Endodermal cell (in vitro differentiated cells): Measurements from ENCODE around the gene PLPP3. TPM values are rescaled to one million over a fixed set of nuclear protein-coding genes. Genes with fewer than 3 reads are reported as not detected.

Experiments used
- DNase-seq: peaks from one replicate; pipeline ENCODE4 v3.0.0-alpha.2; 2017
- H3K27ac ChIP-seq: 2 replicates; pipeline ENCODE4 v1.5.1; 2013; ENCODE audit warnings: mild to moderate bottlenecking, low read depth, low read length, moderate library complexity
- H3K27me3 ChIP-seq: 2 replicates; pipeline ENCODE4 v1.6.1; 2013; ENCODE audit warnings: mild to moderate bottlenecking, low read length, moderate library complexity; ENCODE audit not compliant: insufficient read depth, control insufficient read depth, poor library complexity, severe bottlenecking
- H3K36me3 ChIP-seq: 2 replicates; pipeline ENCODE4 v1.7.0; 2013; ENCODE audit warnings: mild to moderate bottlenecking, low read length, moderate library complexity; ENCODE audit not compliant: control insufficient read depth, insufficient read depth
- H3K4me1 ChIP-seq: one replicate; pipeline ENCODE4 v1.7.0; 2013; ENCODE audit warnings: low read length; ENCODE audit not compliant: control insufficient read depth, insufficient read depth
- H3K4me3 ChIP-seq: 2 replicates; pipeline ENCODE4 v1.5.1; 2013; ENCODE audit warnings: mild to moderate bottlenecking, low read length, moderate library complexity
- H3K9ac ChIP-seq: 2 replicates; pipeline ENCODE4 v1.6.1; 2013; ENCODE audit warnings: mild to moderate bottlenecking, low read length, moderate library complexity; ENCODE audit not compliant: poor library complexity, severe bottlenecking; ENCODE audit errors: extremely low read depth
- H3K9me3 ChIP-seq: 2 replicates; pipeline ENCODE4 v1.6.1; 2013; ENCODE audit warnings: mild to moderate bottlenecking, low read length, moderate library complexity; ENCODE audit not compliant: control insufficient read depth
- H3K27ac Mint-ChIP-seq: 2 replicates; pipeline ENCODE4 v1.8.0; 2020; ENCODE audit warnings: mixed read lengths
- H3K27me3 Mint-ChIP-seq: 2 replicates; pipeline ENCODE4 v1.8.0; 2021; ENCODE audit warnings: mild to moderate bottlenecking, mixed read lengths; ENCODE audit not compliant: insufficient read depth
- H3K36me3 Mint-ChIP-seq: 2 replicates; pipeline ENCODE4 v1.8.0; 2020; ENCODE audit warnings: low read depth, mixed read lengths
- H3K4me1 Mint-ChIP-seq: 2 replicates; pipeline ENCODE4 v1.8.0; 2020; ENCODE audit warnings: mixed read lengths
- H3K4me3 Mint-ChIP-seq: 2 replicates; pipeline ENCODE4 v1.8.0; 2020; ENCODE audit warnings: mild to moderate bottlenecking, moderate library complexity, mixed read lengths
- H3K9me3 Mint-ChIP-seq: 2 replicates; pipeline ENCODE4 v1.8.0; 2020; ENCODE audit warnings: mild to moderate bottlenecking, mixed read lengths
- WGBS, 2 experiments: methylation state at CpG; one replicate each; pipeline versions ENCODE4 v1.1.5 to v1.1.7; 2013; ENCODE audit warnings: missing lambda C conversion rate in 2 of 2, mixed read lengths in 1 of 2; ENCODE audit not compliant: insufficient coverage in 1 of 2, insufficient read length in 1 of 2; 5-methylcytosine and 5-hydroxymethylcytosine counted together
- total RNA-seq, 2 donors: library from RNA; stranded (reverse); fragmentation: NEBNext Ultra II Directional in 1 of 2; extraction: Animal tissue kit (Norgen Biotek cat#: 25700) in 1 of 2; gene quantifications; 2 replicates in 1 of 2; 3 replicates in 1 of 2; pipeline ENCODE4 v1.2.1, GENCODE V29; 2021
- TF ChIP-seq, protein P1 (sequence below): fragments of 200-600 bp; sonication (generic); conservative IDR thresholded peaks from 2 replicates; pipeline ENCODE4 v1.5.0; 2021; ENCODE audit warnings: antibody characterized with exemption, mild to moderate bottlenecking

The PLPP3 gene
- total RNA-seq, 2 donors from 2014 or later = 39.2 to 55.2 TPM

DNA sequence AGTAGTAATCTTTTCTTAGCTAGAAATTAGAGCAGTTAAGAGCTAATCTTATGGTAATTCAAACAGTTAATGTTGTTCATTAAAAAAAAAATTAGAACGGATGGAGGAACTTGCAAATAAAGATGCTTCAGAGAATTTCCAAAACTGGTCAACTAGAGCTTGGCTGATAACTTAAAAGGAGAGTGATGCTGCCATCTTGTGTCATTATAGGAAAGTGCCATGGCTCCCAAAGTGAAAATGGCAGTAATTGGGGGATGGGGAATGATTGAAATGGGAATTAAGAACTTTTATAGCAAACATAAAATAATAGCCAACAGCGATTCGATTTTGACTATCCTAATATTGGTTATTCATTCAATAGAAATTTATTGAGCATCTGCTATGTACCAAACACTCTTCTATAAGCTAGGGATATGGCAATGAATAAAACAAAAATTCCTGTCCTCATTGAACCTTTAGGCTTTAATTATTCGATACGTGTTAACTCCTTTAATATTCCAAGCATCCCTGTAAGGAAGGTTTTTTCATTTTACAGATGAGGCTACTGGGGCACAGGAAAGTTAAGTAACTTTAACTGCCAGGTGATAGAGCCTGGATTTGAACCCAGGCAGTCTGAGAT is 5.7 kb upstream of the PLPP3 start:
- H3K27ac ChIP-seq = no peak overlapping the region
- TF ChIP-seq, protein P1, sequence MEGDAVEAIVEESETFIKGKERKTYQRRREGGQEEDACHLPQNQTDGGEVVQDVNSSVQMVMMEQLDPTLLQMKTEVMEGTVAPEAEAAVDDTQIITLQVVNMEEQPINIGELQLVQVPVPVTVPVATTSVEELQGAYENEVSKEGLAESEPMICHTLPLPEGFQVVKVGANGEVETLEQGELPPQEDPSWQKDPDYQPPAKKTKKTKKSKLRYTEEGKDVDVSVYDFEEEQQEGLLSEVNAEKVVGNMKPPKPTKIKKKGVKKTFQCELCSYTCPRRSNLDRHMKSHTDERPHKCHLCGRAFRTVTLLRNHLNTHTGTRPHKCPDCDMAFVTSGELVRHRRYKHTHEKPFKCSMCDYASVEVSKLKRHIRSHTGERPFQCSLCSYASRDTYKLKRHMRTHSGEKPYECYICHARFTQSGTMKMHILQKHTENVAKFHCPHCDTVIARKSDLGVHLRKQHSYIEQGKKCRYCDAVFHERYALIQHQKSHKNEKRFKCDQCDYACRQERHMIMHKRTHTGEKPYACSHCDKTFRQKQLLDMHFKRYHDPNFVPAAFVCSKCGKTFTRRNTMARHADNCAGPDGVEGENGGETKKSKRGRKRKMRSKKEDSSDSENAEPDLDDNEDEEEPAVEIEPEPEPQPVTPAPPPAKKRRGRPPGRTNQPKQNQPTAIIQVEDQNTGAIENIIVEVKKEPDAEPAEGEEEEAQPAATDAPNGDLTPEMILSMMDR = peak; percentile 94
- Mint-ChIP-seq H3K4me3 (no peak overlapping the region), H3K27ac (no peak overlapping the region), H3K27me3 (no peaks in the 10 kb centered on the region), H3K36me3 (no peaks in the 10 kb centered on the region), H3K4me1 (peaks cover 12% of the 10 kb centered on the region), H3K9me3 (peaks cover 4% of the 10 kb centered on the region)
- H3K9ac ChIP-seq = no peak overlapping the region
- H3K27me3 ChIP-seq = no peaks in the 10 kb centered on the region
- 14 to 40% methylated on average over 1 to 3 of the region's 5 CpGs for WGBS, 2 experiments
- H3K9me3 ChIP-seq = no peaks in the 10 kb centered on the region
- no peaks in the 10 kb centered on the region for H3K4me1 ChIP-seq
- no peaks in the 10 kb centered on the region for H3K36me3 ChIP-seq
- peak; percentile 63 for DNase-seq
- H3K4me3 ChIP-seq = no peak overlapping the region

GRCh38 chr1:56583957-56584468 is 4.7 kb upstream of the PLPP3 start:
- H3K36me3 Mint-ChIP-seq = no peaks in the 10 kb centered on the region
- WGBS, 2 experiments = 100% methylated on average over 1 of the region's 2 CpGs; no CpG with 5 or more reads in 1 of the 2 experiments
- H3K27ac Mint-ChIP-seq = no peak overlapping the region
- TF ChIP-seq, protein P1 = no peak
- no peak overlapping the region for H3K4me3 Mint-ChIP-seq
- no peak for DNase-seq
- peaks cover 2% of the 10 kb centered on the region for H3K9me3 Mint-ChIP-seq
- Histone ChIP-seq H3K4me3 (no peak overlapping the region), H3K36me3 (no peaks in the 10 kb centered on the region), H3K9me3 (no peaks in the 10 kb centered on the region), H3K9ac (no peak overlapping the region), H3K27me3 (no peaks in the 10 kb centered on the region), H3K4me1 (no peaks in the 10 kb centered on the region), H3K27ac (no peak overlapping the region)
- peaks cover 16% of the 10 kb centered on the region for H3K4me1 Mint-ChIP-seq
- no peaks in the 10 kb centered on the region for H3K27me3 Mint-ChIP-seq

GRCh38 chr1:56580771-56581170 is 1.4 kb upstream of the PLPP3 start:
- Histone ChIP-seq H3K4me3 (no peak overlapping the region), H3K36me3 (no peaks in the 10 kb centered on the region), H3K9me3 (no peaks in the 10 kb centered on the region), H3K27ac (no peak overlapping the region), H3K27me3 (no peaks in the 10 kb centered on the region), H3K9ac (no peak overlapping the region), H3K4me1 (no peaks in the 10 kb centered on the region)
- TF ChIP-seq, protein P1 = no peak
- H3K27ac Mint-ChIP-seq = no peak overlapping the region
- no peaks in the 10 kb centered on the region for H3K27me3 Mint-ChIP-seq
- H3K4me3 Mint-ChIP-seq = peak overlapping the region; percentile 97
- H3K36me3 Mint-ChIP-seq = no peaks in the 10 kb centered on the region
- DNase-seq = no peak
- no peaks in the 10 kb centered on the region for H3K9me3 Mint-ChIP-seq
- peaks cover 33% of the 10 kb centered on the region for H3K4me1 Mint-ChIP-seq
- WGBS, 2 experiments = 92 to 93% methylated on average over 10 of the region's 10 CpGs
